Heart left ventricle (tissue), 16 donors: ENCODE data around the gene GSG1L. TPM values are rescaled to one million over a fixed set of nuclear protein-coding genes. Genes with fewer than 3 reads are reported as not detected.
"Not testable (repeated sequence)": the region's sequence is repeated elsewhere in the genome, so short reads cannot be mapped to it uniquely, and the experiment has no call there.

ENCODE experiments used
- ATAC-seq, 4 donors: fragments of 200-7000 bp; cut with Tn5 transposase; one replicate each; pipeline ENCODE4 v1.9.1; 2020 to 2022; ENCODE audit warnings: moderate library complexity in 4 of 4, mild to moderate bottlenecking in 3 of 4, moderate number of reproducible peaks in 1 of 4
- DNase-seq, 5 donors: peaks; one replicate each; pipeline ENCODE4 v3.0.0-alpha.2; 2020
- H3K27ac ChIP-seq, 12 donors: fragments of 200-600 bp; sonication (generic) in 4 of 12; one replicate each; pipeline versions ENCODE4 v1.5.0 to v1.8.0; 2016 to 2022; ENCODE audit warnings: mild to moderate bottlenecking in 2 of 12
- H3K27me3 ChIP-seq, 9 donors: fragments of 200-600 bp; sonication (generic) in 2 of 9; one replicate each; pipeline versions ENCODE4 v1.5.1 to v1.8.0; 2016 to 2022; ENCODE audit warnings: mild to moderate bottlenecking in 3 of 9
- H3K36me3 ChIP-seq, 9 donors: fragments of 200-600 bp; sonication (generic) in 2 of 9; one replicate each; pipeline versions ENCODE4 v1.5.0 to v1.8.0; 2018 to 2022; ENCODE audit warnings: mild to moderate bottlenecking in 2 of 9
- H3K4me1 ChIP-seq, 12 donors: fragments of 200-600 bp; sonication (generic) in 4 of 12; one replicate each; pipeline versions ENCODE4 v1.5.0 to v1.8.0; 2016 to 2022; ENCODE audit warnings: mild to moderate bottlenecking in 3 of 12
- H3K4me3 ChIP-seq, 12 donors: fragments of 200-600 bp; sonication (generic) in 4 of 12; one replicate each; pipeline versions ENCODE4 v1.5.0 to v1.8.0; 2017 to 2022; ENCODE audit warnings: mild to moderate bottlenecking in 9 of 12, moderate library complexity in 4 of 12
- H3K9me3 ChIP-seq, 12 donors: fragments of 200-600 bp; sonication (generic) in 4 of 12; one replicate each; pipeline versions ENCODE4 v1.5.0 to v1.8.0; 2016 to 2022; ENCODE audit warnings: mild to moderate bottlenecking in 1 of 12
- POLR2A ChIP-seq, 2 donors: fragments of 450-650 bp; IDR thresholded peaks; one replicate each; pipeline ENCODE4 v1.6.1; 2017; ENCODE audit warnings: antibody characterized with exemption in 2 of 2, mild to moderate bottlenecking in 2 of 2, moderate library complexity in 2 of 2
- whole genome bisulfite sequencing, 4 donors: extraction: QIAGEN DNeasy Blood & Tissue Kit in 2 of 4; methylation state at CpG; one replicate each; pipeline versions ENCODE4 v1.1.5 to v1.1.7; 2013 to 2018; 5-methylcytosine and 5-hydroxymethylcytosine counted together
- intact Hi-C, 10 donors: fragments of 100-400 bp; cut with DNase I; formaldehyde crosslinking; loops; one replicate each; pipeline versions ENCODE4 v1.11.1 to v1.14.2; 2022
- polyA plus RNA-seq, 2 donors: library from polyadenylated mRNA; stranded (reverse); fragments of 200-250 nt; gene quantifications; one replicate each; pipeline ENCODE4 v1.2.3, GENCODE V29; 2013
- total RNA-seq, 9 donors: library from RNA; depleted of rRNA in 2 of 9; stranded (reverse); fragments of >200 nt in 2 of 9; fragmentation: NEBNext Ultra II Directional in 3 of 9; extraction: Animal tissue kit (Norgen Biotek cat#: 25700) in 3 of 9; gene quantifications; one replicate each; pipeline versions ENCODE4 v1.1.0 to v1.2.4, GENCODE V29; 2016 to 2023
- TF ChIP-seq, protein P1 (sequence below), 12 donors: fragments of 200-600 bp; sonication (generic) in 4 of 12; IDR thresholded peaks; one replicate each; pipeline versions ENCODE4 v1.5.0 to v1.8.0; 2018 to 2022; ENCODE audit warnings: antibody characterized with exemption in 12 of 12, mild to moderate bottlenecking in 5 of 12
- donor health status: ischemic (EF 13 %, LVEDD 7.1; RV severe dilation, severe dysfunction).
- donor health status: healthy with polysubstance abuse.
- donor health status: DM: no; HTN: yes; CAD: no.
- donor health status: DM: no; HTN: no; CAD: no.
- donor health status: ischemic (EF 25% LVEDD 6.9; RV normal size, moderate dysfunction).
- donor health status: ischemic (EF 25% LVEDD 5.7; RV mildly dilated, moderate dysfunction).
- donor health status: healthy.
- donor health status: DM: yes; HTN: yes; CAD: no.
- donor health status: ischemic (EF 35%, LVEDD 5.7; RV mildly dilated, moderate dysfunction).
- donor health status: nonischemic (EF 11% LVEDD 7.7; RV severe dilation, severe dysfunction).
- donor health status: DM: yes; HTN: yes; CAD: no.
- donor health status: PGD.
- donor health status: ischemic (EF 29% LVEDD 5.4; RV normal size, mild dysfunction).
- donor health status: nonischemic (EF 23%, LVEDD 6.1; RV moderate dilation, normal function).

GSG1L gene
- total and polyA plus RNA-seq, 11 donors = 0.11 to 8.7 (median 1.8) TPM; not detected in 4

DNA sequence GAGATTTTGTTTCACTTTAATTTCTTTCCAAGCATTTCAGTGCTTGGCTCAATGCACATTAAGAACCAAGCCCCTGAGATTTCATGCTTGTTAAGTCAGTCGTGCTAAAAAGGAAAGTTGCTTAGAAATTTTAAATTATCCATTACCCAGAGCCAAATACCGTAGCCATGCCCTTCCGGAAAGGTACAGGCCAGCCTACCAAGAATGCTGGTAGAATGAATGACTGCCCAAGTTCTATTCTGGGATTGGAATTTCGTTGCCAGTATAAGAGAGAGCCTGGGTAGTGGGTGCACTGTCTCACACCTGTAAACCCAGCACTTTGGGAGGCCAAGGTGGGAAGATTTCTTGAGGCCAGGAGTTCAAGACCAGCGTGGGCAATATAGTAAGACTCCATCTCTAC, 319.6 kb downstream of the GSG1L start:
- 71 to 89% (median 79%) methylated on average over 5 of the region's 5 CpGs for WGBS, 4 donors
- no peak overlapping the region for H3K4me3 ChIP-seq

DNA sequence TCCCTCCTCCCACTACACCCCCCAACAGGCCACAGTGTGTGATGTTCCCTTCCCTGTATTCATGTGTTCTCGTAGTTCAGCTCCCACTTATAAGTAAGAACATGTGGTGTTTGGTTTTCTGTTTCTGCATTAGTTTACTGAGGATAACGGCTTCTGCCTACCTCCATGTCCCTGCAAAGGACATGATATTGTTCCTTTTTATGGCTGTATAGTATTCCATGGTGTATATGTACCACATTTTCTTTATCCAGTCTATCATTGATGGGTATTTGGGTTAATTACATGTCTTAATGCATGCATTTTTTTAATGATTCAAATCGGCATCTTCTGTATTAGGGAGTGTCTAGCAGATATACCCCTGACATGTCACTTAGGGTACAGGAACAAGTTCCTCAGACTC, 320.5 kb downstream of the GSG1L start:
- WGBS, 4 donors = 97 to 98% (median 98%) methylated on average over 3 of the region's 3 CpGs
- DNase-seq, H3K27ac ChIP-seq, ATAC-seq, H3K4me1 ChIP-seq, H3K4me3 ChIP-seq, H3K27me3 ChIP-seq, H3K9me3 ChIP-seq, intact Hi-C loops: not testable (repeated sequence)
- peaks cover 0 to 21% (median 11%) of the 10 kb centered on the region in 9 donors for H3K36me3 ChIP-seq

More for the DNA sequence above, 319.6 kb downstream of the GSG1L start:
- DNase-seq = no peak
- no peaks in the 10 kb centered on the region for H3K9me3 ChIP-seq
- peaks cover 0 to 6% (median 0%) of the 10 kb centered on the region in 12 donors for H3K4me1 ChIP-seq
- intact Hi-C loops = no loop called here
- no peaks in the 10 kb centered on the region for H3K27me3 ChIP-seq
- H3K27ac ChIP-seq = no peak overlapping the region
- peak in 1 of 4 donors; percentile 63 for ATAC-seq
- H3K36me3 ChIP-seq = peaks cover 0 to 21% (median 11%) of the 10 kb centered on the region in 9 donors
- TF ChIP-seq, protein P1, sequence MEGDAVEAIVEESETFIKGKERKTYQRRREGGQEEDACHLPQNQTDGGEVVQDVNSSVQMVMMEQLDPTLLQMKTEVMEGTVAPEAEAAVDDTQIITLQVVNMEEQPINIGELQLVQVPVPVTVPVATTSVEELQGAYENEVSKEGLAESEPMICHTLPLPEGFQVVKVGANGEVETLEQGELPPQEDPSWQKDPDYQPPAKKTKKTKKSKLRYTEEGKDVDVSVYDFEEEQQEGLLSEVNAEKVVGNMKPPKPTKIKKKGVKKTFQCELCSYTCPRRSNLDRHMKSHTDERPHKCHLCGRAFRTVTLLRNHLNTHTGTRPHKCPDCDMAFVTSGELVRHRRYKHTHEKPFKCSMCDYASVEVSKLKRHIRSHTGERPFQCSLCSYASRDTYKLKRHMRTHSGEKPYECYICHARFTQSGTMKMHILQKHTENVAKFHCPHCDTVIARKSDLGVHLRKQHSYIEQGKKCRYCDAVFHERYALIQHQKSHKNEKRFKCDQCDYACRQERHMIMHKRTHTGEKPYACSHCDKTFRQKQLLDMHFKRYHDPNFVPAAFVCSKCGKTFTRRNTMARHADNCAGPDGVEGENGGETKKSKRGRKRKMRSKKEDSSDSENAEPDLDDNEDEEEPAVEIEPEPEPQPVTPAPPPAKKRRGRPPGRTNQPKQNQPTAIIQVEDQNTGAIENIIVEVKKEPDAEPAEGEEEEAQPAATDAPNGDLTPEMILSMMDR (IDR thresholded peaks at IDR 0.05) = no peak
- TF ChIP-seq POLR2A (IDR thresholded peaks at IDR 0.05) = no peak

DNA sequence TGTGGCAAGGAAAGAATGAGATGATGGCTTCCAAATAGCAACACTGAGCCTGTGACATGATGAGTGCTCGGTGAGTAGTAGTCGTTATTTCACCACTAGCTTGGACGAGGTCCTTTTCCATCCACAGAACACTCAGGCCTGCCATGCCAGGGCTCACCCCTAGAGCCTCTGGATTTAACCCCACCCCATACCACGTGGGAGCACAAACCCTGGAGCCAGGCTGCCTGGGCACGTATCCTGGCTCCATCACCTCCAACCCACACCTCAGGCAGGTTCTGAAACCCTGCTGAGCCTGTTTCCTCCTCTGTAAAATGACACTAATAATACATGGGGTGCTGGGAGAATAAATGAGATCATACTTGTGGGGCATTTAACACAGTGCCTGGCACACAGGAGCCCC, 321.2 kb downstream of the GSG1L start:
- Histone ChIP-seq H3K36me3 (peaks cover 0 to 24% (median 11%) of the 10 kb centered on the region in 9 donors), H3K9me3 (no peaks in the 10 kb centered on the region), H3K4me1 (no peaks in the 10 kb centered on the region), H3K4me3 (no peak overlapping the region), H3K27me3 (no peaks in the 10 kb centered on the region), H3K27ac (no peak overlapping the region)
- ATAC-seq = no peak
- TF ChIP-seq POLR2A (IDR thresholded peaks at IDR 0.05) = no peak
- TF ChIP-seq, protein P1 (IDR thresholded peaks at IDR 0.05) = no peak
- WGBS, 4 donors = 83 to 95% (median 91%) methylated on average over 5 of the region's 5 CpGs
- no peak for DNase-seq
- intact Hi-C loops = no loop called here

DNA sequence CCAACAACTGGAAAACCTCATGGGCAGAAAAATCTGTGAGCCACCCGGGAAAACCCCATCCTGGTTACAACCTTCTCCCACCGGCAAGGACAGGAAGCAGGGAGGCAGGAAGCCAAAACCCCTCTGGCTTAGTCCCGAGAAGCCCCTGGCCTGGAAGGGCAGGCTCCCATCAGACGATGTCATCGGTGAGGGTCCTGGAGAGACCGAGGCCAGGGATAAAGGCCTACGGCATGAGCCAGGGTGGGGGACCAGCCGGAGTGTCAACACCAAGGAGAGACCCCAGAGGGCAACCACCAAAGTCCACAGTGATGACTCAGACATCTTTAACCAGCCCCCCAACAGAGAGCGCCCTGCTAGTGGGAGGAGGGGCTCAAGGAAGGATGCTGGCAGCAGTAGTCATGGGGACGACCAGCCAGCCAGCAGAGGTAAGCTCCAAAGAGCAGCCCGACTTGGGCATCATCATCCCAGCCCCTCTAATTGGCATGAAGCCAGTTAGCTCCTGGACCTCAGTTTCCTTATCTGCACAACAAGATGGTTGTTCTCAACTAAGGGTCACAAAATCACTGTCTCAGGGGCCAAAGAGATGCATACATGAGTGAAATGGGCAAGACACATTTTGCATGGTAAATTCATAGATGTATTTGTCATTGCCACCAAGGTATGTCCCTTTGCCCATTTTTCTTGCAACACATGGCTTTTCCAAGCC, 322.9 kb downstream of the GSG1L start:
- Histone ChIP-seq H3K27me3 (no peaks in the 10 kb centered on the region), H3K4me1 (no peaks in the 10 kb centered on the region), H3K4me3 (no peak overlapping the region), H3K27ac (no peak overlapping the region), H3K36me3 (peaks cover 0 to 29% (median 11%) of the 10 kb centered on the region in 9 donors), H3K9me3 (no peaks in the 10 kb centered on the region)
- DNase-seq = no peak
- intact Hi-C loops = no loop called here
- 73 to 87% (median 80%) methylated on average over 11 of the region's 11 CpGs for WGBS, 4 donors
- ATAC-seq = no peak
- TF ChIP-seq POLR2A (IDR thresholded peaks at IDR 0.05) = no peak
- TF ChIP-seq, protein P1 (IDR thresholded peaks at IDR 0.05) = no peak
